Measurements from ENCODE around the gene DDX41.
"Not testable (repeated sequence)": the region's sequence is repeated elsewhere in the genome, so short reads cannot be mapped to it uniquely, and the experiment has no call there.

The DDX41 gene

DNA sequence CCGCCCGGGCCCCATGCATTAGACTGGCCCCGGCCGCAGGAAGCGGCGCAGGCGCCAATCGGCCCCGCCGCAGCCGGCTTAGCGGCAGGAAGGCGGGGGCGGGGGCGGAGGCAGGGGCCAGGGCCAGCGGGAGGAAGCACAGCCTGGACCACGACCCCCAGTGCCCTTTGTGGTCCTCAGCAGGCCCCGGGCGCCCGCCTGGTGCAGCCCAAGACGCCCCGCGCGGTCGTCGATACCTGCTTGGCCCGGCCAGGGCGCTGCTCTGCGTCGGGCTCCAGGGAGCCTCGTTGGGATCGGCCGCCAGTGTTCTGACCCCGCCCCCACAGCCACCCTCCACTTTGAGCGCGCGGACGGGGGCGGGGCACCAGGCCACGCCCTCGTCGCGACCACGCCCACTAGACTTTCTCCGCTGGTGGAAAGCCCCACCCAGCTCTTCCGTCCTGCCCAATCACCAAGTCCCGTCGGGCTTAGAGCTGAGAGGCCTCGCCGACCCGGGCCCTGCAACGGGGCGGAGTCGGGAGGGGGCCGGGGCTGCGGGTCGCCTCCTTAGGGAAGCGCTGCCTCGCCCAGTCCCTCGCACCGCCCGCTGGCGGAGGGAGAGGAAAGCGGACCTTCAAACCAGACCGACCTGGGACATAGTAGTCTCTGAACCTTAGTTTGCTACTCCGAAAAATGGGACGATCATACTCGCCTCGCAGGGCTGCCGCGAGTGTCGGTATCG is 19.3 kb downstream of the DDX41 start, which contains the start of gene PDLIM7:
Gene PDLIM7 (minus strand): TSS at position 313 of the 721 bp plus-strand sequence. CDS start 1,092 bp downstream, outside the sequence.
- peak; percentile 99 for DNase-seq

DNA sequence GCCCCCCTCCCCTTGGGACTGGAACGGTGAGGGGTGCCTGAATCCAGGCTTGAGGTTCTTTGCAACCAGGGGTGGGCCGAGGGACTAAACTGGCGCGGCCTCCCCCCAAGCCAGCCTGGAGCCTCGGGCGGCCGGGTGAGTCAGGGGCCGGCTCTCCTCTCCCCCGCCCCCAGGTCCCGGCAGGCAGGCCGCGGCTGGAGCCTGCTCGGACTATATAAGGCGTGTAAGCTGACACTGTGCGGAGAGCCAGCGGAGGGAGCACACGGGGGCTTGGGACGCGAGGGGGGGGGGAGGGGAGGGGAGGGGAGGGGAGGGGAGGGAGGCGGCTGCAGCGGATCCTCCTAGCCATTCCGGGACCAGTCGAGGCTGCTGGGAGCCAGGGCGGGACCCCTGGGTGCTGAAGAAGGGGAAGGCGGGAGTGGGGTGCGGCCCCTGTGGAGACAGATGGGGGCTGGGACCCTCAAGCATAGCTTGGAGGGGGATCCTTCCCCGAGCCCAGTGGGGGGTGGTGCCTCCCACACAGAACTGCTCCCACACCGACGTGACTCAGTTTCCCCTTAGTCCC is 20.0 kb downstream of the DDX41 start:
- DNase-seq, result peak; percentile 98

DNA sequence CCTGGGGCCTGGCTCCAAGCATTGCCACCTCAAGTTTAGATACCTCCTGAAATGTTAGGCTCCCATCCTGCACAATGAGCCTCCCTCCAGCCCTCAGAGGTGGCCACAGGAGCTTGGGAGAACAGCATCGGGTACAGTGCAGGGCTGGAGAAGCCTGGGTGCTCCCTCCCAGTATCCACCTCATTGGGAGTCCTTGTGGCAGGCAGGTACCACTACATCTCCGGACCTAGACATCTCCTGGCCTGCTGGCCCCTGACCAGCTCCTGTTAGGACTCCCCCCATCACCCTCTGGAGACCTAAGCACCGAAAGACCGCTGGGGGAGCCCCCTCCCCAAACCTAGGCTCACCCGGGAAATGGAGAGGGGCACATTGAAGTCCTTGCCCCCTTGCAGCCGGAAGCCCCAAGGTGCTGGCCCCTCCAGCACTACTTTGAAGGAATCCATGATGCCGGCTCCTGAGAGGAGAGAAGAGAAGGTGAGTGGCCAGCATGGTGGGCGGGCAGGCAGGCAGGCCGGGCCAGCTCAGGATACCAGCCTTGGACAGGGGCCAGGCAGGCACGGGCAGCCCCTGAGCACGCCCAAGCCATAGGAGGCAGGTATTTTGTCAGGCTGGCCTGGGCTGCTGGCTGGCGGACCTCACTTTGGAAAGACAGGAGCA is 20.6 kb downstream of the DDX41 start:
- peak; percentile 84 for DNase-seq

DNA sequence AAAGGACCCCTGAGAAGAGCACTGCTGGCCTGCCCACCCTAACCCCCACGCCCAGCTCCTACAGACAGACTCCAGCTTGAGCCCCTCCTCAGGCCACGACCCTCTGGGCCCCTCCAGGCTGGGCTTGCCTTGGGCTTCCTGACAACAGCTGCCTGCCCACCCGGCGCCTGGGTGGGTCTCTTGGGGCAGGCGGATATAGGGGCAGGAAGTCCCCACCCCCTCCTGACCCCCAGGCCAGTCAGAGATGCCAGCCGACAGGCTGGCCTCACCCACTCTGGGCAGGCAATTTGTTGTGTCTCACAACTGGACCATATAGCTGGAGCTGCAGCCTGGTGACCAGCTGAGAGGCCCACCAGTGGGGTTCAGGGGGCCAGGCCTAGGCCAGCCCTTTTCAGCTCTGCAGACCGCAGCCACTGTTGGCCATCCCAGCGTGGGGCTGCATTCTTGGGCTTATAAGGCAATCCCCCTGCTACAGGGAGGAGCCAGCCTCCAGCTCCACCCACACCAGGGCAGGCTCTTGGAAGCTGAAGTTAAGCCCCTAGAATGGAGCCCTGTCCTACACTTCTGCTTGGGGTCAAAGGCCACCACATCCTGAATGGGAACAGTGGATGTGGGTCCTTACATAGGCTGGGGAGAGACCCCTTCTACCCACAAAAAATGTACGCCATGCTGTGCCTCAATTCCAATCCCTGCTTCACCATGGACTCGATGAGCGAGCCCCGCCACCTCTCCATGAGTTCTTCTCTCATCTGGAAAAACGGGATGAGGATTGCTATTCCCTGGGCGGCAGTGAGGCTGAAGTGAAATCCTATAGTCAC is 21.3 kb downstream of the DDX41 start:
- DNase-seq, result peak; percentile 95

DNA sequence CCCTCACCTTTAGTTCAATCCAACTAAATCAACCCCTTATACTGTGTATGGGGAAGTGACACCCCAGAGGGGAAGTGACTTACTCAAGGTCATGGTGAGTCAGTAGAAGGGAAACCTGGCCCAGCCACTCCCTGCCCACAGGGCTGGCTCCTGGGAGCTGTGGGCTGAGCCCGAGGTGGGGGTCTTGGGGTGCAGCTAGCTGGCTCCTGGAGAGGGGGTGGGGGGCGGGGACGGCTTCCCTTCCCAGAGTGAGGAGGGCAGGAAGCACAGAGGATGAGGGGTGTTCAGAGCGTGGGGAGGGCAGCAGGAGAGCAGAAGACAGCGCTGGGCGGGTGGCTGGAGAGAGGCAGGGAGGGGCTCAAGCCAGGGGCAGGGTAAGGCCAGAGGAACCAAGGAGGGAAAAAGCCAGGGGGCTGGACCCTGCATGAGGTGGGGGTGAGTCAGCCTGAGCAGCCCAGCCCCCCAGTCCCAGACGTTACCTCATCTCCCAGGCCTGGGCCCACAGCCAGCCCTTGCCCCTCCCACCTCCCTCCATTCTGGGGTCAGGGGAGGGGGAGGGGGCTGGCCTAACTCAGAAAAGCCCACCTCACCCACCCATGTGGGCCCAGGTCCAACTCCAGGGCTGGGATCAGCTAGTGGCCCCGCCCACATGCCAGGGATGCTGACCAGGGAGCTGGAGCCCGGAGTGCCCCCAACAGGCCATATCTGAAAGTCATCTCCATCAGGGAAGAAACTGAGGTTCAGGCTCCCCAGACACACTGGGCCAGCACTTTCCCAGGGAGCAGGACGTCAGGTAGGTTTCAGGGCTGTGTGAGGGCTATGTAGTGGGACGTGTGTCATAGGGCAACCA is 22.2 kb downstream of the DDX41 start:
- DNase-seq, result peak; percentile 96

DNA sequence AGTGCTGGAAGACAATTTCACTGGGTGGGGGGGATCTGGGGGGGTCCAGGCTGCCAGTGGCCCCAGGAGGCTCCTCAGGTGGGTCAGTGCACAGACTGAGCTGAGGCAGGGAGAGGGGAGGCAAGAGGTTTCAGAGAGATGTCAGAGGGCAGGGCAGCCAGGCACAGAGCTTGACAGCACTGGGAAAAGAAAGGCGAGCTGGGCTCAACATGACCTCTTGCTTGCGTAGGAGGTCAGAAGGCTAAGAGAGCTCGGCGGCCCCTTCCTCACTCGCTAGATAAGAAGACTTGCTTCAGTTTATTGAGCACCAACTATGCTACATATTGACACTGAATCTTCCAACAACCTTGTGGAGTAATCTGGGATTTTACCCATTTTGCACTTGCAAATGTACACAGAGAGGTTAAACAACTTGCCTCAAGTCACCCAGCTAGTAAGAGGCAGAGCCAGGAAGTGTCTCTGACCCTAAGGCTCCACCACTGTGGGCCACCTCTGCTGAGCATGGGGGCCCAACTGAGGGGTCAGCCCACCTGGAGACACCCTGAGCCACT is 22.9 kb downstream of the DDX41 start:
- no peak for DNase-seq

DNA sequence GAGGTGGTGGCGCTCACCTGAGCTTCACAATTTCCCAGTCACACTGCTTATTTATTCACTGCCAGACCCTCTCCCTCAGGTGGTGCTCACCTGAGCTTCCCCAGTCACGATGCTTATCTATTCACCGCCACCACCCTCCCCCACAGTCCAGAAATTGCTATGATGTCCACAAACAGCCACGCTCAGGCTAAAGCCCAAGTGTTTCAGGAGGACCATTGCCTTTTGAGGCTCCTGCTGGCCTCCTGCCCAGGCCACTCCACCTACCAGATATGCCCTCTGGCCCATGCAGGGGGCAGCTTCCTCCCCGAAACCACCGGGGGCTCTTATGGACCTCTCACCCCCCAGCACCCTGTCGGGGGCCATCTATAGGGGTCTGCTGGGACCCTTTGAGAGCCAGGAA is 23.9 kb downstream of the DDX41 start:
- DNase-seq, result no peak

DNA sequence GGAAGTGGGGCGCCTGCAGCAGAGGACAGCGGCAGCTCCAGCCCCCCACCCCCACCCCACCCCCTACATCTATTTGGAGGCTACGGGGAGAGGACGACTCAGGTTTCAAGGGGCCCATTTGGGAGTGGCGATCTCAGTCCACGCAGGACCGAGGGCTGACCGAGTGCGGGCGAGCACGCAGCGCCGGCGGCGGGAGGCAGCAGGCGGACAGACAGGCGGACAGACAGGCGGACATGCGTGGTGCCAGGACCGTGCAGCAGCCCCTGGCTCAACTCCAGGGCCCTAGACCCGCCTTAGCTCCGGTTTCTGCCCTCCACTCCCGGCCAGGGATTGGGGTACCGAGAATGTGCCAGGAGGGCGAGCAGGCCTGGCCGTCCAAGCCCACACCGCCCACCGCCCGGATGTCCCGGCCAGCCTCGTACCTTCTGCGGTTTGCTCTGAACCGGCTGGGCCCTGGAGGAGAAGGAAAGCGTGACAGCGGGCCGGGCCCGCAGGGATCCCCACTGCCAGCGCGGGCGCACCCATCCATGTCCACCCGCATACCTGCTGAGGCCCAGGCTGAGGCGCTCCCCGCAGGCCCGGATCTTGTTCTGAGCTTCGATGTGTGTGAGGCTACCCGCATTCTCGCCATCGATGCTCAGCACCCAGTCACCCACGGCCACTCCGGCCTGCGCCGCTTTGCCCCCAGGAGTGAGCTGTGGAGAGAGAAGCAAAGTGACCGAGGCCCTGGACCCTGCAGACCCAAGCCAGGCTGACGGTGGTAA is 24.6 kb downstream of the DDX41 start:
- DNase-seq, result no peak

DNA sequence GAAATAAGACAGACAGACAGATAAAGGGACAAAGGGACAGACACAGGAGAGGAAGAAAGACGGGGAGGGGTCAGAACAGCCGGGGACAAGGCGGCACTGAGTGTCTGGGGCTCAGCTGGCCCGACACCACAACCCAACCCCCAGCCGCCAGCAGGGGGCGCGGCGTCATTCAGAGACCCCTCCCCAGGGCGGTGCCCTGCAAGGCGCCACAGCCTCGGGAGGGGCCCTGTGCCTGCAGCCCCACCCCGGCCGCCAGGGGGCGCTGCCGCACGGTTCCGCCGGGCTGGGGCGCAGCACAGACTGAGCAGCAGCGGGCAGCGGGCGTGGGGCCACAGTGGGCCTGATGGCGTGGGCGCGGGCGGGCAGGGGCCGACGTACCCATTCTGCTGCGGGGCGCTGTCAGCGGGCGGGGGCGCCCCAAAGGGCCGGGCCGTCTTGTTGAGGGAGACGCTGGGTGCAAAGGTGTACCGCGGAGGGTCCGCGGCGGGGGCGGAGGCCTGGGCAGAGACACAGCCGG is 25.3 kb downstream of the DDX41 start:
- peak; percentile 59 for DNase-seq

DNA sequence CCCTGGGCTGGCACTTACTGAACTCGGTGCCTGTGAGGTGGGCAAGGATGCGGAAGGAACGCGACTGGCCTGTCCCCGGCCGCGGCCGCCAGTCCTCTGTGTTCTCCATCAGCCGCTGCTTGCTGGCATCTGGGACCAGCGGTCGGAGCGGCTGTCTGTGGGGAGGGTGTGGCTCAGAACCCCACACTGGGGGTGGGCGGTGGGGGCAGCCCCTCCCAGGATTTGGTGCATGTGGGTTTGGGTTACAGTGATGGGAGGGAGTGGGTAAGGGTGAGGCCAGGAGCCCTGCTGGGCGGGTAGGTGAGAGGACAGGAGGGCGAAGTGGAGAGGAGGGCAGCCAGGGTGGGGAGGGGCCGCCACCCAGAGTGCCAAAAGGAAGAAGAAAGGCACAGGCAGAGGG is 25.8 kb downstream of the DDX41 start:
- DNase-seq, result no peak

DNA sequence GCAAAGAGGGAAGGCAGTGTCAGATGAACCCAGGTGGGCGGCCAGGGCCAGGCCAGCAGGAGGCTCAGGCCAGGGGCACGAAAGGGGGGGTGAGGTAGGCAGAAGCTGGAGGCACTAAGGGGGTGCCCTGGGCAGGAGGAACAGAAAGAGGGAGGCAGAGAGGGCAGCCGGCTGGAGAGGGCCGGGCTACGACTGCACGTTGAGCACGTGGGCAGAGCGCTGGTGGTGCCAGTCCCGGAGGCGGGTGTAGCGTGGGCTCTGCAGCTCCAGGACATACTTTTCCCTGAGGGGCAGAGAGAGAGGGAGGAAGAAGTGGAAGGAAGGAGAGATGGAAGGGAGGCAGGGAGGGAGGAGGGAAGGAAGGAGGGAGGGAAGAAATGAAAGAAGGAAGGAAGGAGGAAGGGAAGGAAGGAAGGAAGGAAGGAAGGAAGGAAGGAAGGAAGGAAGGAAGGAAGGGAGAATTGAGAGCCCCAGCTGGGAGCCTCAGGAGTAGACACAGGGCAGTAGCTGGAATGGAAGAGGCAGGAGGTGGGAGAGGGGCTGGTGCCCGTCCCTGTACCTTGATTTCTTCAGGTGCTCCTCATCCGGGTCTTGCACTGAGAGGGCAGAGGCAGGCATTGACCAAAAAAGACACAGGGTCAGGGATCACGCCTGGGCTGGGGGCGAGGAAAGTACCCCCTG is 26.3 kb downstream of the DDX41 start:
- DNase-seq, result no peak

DNA sequence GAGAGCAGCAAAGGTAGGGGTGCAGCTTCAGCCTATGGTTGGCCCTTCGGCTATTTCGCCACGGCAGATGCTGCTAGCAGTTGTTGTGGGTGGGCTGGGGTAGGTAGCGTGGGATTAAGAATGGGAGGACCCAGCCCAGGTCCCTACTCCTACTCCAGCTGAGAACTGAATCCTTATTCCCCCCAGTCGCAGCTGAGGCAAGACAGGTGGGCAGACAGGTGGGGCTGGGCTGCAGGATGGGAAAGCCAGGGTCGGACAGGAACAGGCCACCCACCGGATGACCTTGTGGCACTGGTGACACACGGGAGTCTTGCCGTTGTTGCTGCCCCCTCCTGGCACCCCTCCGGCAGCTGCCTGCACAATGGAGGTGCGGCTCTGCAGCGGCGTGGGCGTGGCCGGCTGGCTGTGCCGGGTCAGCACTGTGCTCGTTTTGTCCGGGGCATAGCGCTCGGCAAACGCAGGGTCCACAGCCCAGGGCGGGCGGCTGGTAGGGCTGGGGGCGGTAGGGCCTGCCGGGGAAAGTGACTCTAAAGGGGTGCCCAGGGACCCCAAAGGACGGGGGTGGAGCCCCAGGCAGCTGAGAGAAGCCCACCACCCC is 27.5 kb downstream of the DDX41 start:
- no peak for DNase-seq

DNA sequence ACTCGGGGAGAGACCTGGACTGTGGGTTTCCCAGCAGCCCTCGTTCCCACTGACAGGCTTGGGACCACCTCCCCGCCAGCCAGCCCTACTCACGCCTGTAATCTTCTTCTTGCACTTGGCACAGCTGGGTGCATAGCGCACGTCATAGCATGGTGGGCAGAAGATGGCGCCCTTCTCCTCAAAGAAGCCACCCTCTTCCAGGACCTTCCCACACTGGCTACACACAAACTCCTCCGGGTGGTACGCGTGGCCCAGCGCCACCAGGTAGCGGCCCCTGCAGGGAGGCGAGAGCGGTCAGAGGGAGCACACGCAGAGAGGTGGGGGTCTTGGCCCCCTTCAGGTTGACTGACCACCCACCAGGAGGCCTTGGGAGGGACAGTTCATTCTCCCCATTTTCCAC is 28.8 kb downstream of the DDX41 start:
- DNase-seq, result no peak

DNA sequence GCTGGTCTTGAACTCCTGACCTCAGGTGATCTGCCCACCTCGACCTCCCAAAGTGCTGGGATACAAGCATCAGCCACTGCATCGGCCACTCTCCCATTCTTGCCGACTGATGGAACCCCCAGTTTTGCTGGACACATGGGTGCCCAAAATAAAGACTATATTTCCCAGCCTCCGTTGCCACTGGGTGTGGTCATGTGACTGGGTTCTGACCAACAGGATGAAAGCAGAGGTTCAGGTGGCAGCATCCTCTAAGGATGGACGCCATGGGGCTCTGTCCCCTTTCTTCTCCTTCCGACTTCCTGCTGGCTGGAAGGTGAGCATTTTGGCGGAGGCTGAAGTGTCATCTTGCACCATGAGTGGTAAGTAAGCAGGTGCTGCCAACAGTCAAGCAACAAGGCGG is 29.6 kb downstream of the DDX41 start:
- no peak for DNase-seq

DNA sequence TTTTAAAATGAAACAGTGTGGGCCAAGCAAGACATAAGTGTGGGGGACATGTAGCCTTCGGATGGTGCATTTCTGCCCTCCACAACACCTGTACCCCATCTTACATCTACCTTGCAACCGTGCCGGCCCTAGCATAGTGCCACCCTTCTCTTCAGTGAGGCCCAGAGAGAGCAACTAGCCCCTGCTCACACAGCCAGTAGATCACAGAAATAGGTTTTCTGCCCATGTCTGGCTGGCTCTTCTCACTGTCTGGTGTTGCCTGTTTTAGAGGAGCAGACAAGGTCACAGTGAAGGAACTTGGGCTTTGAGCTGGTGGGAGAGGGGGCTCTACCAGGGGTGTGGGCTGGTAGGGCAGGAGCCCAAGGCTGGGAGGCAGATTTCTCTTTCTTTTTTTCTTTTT is 30.5 kb downstream of the DDX41 start:
- DNase-seq, result no peak

DNA sequence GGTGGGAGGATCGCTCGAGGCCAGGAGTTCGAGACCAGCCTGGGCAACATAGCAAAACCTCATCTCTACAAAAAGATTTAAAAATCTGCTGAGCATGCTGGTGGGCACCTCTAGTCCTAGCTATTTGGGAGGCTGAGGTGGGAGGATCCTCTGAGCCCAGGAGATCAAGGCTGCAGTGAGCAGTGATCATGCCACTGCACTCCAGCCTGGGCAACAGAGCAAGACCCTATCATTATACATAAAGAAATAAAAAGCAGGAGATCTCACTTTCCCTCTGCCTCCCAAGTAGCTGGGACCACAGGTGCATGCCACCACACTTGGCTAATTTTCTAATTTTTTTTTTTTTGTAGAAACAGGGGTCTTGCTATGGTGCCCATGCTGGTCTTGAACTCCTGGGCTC is 31.0 kb downstream of the DDX41 start:
- not testable (repeated sequence) for DNase-seq

DNA sequence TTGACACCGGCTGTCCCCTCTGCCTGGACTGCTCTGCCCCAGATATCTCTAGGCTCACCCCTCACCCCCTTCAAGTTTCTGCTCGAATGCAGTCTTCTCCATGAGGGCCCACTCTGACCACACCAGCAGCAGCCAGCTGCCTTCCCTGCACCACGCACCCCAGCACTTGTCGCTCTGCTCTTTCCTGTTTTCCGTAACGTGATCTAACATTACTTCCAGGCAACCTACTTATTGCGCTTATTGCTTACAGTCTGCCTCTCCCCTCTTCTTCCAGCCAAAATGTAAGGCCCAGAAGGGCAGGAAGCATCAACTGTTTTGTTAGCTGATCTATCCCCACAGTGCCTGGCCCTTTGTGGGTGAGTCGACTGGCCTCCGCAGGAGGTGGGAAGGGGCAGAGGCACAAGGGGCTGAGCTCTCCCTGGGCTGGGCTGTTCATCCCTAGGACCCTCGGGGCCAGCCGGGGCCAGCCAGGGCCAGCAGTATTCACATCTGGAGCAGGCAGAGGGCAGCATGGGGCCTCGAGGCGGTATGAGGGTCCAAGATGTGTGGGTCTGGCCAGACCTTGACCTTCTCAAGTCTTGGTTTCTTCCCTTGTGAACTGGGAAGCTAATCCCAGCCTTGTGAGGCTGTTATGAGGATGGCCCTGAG is 31.7 kb downstream of the DDX41 start:
- no peak for DNase-seq

DNA sequence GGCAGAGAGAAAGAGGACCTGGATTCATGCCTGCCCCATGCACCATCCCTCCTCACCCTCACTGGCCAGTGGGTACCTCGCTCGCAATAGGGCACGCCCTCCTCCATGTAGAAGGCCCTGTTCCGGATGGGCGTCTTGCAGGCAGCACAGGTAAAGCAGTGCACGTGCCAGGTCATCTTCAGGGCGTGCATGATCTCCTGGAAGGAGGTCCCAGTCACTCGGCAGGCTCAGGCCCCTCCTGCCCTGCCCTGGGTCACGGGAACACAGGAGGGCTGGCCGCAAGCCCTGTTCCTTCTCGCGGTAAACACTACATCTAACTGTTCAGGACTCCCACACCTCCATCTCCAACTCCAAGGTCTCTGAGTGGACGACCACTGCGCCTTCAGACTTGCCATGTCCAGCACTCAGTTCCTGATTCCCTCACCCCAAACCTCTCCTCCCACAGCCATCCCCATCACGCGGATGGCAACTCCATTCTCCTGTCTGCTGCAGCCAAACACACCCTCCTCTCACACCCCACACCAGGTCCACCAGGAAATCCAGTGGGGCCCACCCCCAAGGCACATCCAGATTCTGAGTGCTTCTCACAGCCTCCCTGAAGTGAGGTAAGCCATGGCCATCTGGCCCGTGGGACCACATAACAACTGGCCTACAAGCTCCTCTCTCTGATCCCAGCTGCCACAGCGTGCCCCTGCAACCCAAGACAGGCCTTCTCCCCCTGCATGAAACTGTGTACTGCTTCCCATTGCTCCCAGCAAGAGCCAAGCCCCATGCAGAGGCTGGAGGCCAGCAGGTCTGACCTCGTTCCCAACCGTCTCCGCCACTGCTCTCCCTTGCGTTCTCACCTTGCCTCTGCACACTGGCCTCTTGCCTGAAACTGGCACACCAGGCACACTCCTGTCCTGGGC is 32.5 kb downstream of the DDX41 start:
- no peak for DNase-seq

Measured in fibroblast of skin of abdomen (primary cell).